Esophagus squamous epithelium (tissue), 5 donors: ENCODE results near the gene STK11. TPM values are rescaled to one million over a fixed set of nuclear protein-coding genes. Genes with fewer than 3 reads are reported as not detected.

ENCODE experiments used
- DNase-seq: peaks from one replicate; lab custom pipeline; 2025; lab: John Stamatoyannopoulos, UW
- H3K27ac ChIP-seq, 4 donors: fragments of 200-600 bp; sonication (generic); one replicate each; pipeline ENCODE4 v1.5.1; 2016 to 2019; ENCODE audit warnings: mild to moderate bottlenecking in 1 of 4
- H3K27me3 ChIP-seq, 4 donors: fragments of 200-600 bp; sonication (generic); 1 replicate in 3 of 4; 2 replicates in 1 of 4; pipeline versions ENCODE4 v1.5.1 to v1.6.0; 2017 to 2021; ENCODE audit warnings: antibody characterized with exemption in 1 of 4
- H3K36me3 ChIP-seq, 3 donors: fragments of 200-600 bp; sonication (generic); one replicate each; pipeline ENCODE4 v1.5.1; 2016 to 2019
- H3K4me1 ChIP-seq, 3 donors: fragments of 200-600 bp; sonication (generic); one replicate each; pipeline ENCODE4 v1.5.1; 2017 to 2019
- H3K4me3 ChIP-seq, 4 donors: fragments of 200-600 bp; sonication (generic); 1 replicate in 3 of 4; 2 replicates in 1 of 4; pipeline ENCODE4 v1.5.1; 2016 to 2019; ENCODE audit warnings: mild to moderate bottlenecking in 2 of 4, moderate library complexity in 1 of 4
- H3K9me3 ChIP-seq, 3 donors: fragments of 200-600 bp; sonication (generic); one replicate each; pipeline ENCODE4 v1.5.1; 2016 to 2019
- CTCF ChIP-seq, 6 experiments: fragments of 450-650 bp in 4 of 6; fragments of 200-600 bp in 2 of 6; sonication (generic) in 2 of 6; IDR thresholded peaks; one replicate each; pipeline ENCODE4 v1.5.1; 2016 to 2019; ENCODE audit warnings: antibody characterized with exemption in 6 of 6, mild to moderate bottlenecking in 4 of 6, moderate library complexity in 4 of 6
- POLR2A ChIP-seq, 4 donors: fragments of 450-650 bp; IDR thresholded peaks; one replicate each; pipeline ENCODE4 v1.6.1; 2017; ENCODE audit warnings: antibody characterized with exemption in 4 of 4, mild to moderate bottlenecking in 4 of 4, moderate library complexity in 3 of 4
- WGBS, 2 donors: methylation state at CpG; one replicate each; pipeline ENCODE4 v1.1.5; 2018; 5-methylcytosine and 5-hydroxymethylcytosine counted together
- intact Hi-C: fragments of 100-400 bp; cut with DNase I; formaldehyde crosslinking; loops from one replicate; pipeline ENCODE4 v1.15.0; 2022
- total RNA-seq, 4 donors: library from RNA; depleted of rRNA; stranded (reverse); fragments of >200 nt; gene quantifications; one replicate each; pipeline ENCODE4 v1.1.0, GENCODE V29; 2016
- donor health status: DM: yes; HTN: yes; CAD: no.

The STK11 gene
- total RNA-seq, 4 donors from 2014 or later: 59.3 to 68.5 (median 61.6) TPM

- peaks cover 0 to 31% (median 0%) of the 10 kb centered on the region in 3 donors for H3K36me3 ChIP-seq
- TF ChIP-seq POLR2A (IDR thresholded peaks at IDR 0.05) (no peak), CTCF (IDR thresholded peaks at IDR 0.05) (peak in 1 of 6 experiments; percentile 13)
- no peaks in the 10 kb centered on the region for H3K9me3 ChIP-seq
- peak overlapping the region; percentile 89 to 100 (median 96) for H3K27ac ChIP-seq
- H3K4me1 ChIP-seq: peaks cover 61 to 88% (median 62%) of the 10 kb centered on the region in 3 donors
- WGBS, 2 donors: 38 to 60% methylated on average over 3 to 4 of the region's 35 CpGs
- no peaks in the 10 kb centered on the region for H3K27me3 ChIP-seq
- peak overlapping the region; percentile 38 to 87 (median 41) for H3K4me3 ChIP-seq
- no peak for DNase-seq
- intact Hi-C loops: loop anchor here (10.0 kb wide), 1 partner anchor 53 kb away; no protein-coding TSS in a partner anchor
These were observed 37.6 kb upstream of the STK11 start for GRCh38 chr19:1167687-1168571.

- H3K36me3 ChIP-seq: peaks cover 0 to 23% (median 0%) of the 10 kb centered on the region in 3 donors
- intact Hi-C loops: loop anchor here (10.0 kb wide), 1 partner anchor 54 kb away; no protein-coding TSS in a partner anchor
- H3K4me1 ChIP-seq: peaks cover 61 to 91% (median 66%) of the 10 kb centered on the region in 3 donors
- no peaks in the 10 kb centered on the region for H3K9me3 ChIP-seq
- DNase-seq: no peak
- no peak for TF ChIP-seq CTCF (IDR thresholded peaks at IDR 0.05)
- peak in 1 of 4 donors; percentile 44 for TF ChIP-seq POLR2A (IDR thresholded peaks at IDR 0.05)
- peak overlapping the region; percentile 38 to 87 (median 41) for H3K4me3 ChIP-seq
- H3K27ac ChIP-seq: peak overlapping the region; percentile 89 to 100 (median 96)
- WGBS, 2 donors: 10 to 60% methylated on average over 3 to 12 of the region's 50 CpGs
- no peaks in the 10 kb centered on the region for H3K27me3 ChIP-seq
These were observed 36.8 kb upstream of the STK11 start for GRCh38 chr19:1168572-1169410.

- peak overlapping the region; percentile 38 to 87 (median 41) for H3K4me3 ChIP-seq
- intact Hi-C loops: loop anchor here (10.0 kb wide), 1 partner anchor 55 kb away; no protein-coding TSS in a partner anchor
- H3K4me1 ChIP-seq: peaks cover 62 to 91% (median 66%) of the 10 kb centered on the region in 3 donors
- no peaks in the 10 kb centered on the region for H3K27me3 ChIP-seq
- TF ChIP-seq CTCF (IDR thresholded peaks at IDR 0.05): no peak
- no peak for TF ChIP-seq POLR2A (IDR thresholded peaks at IDR 0.05)
- 20 to 51% methylated on average over 1 to 3 of the region's 10 CpGs for WGBS, 2 donors
- H3K27ac ChIP-seq: peak overlapping the region; percentile 89 to 100 (median 96)
- no peak for DNase-seq
- peaks cover 0 to 22% (median 0%) of the 10 kb centered on the region in 3 donors for H3K36me3 ChIP-seq
- H3K9me3 ChIP-seq: no peaks in the 10 kb centered on the region
These were observed 36.2 kb upstream of the STK11 start for GRCh38 chr19:1169411-1169791.

- TF ChIP-seq POLR2A (IDR thresholded peaks at IDR 0.05) (no peak), CTCF (IDR thresholded peaks at IDR 0.05) (no peak)
- 49 to 70% methylated on average over 18 to 29 of the region's 52 CpGs for WGBS, 2 donors
- Histone ChIP-seq H3K9me3 (no peaks in the 10 kb centered on the region), H3K36me3 (peaks cover 0 to 22% (median 0%) of the 10 kb centered on the region in 3 donors), H3K4me3 (peak overlapping the region in 3 of 4 donors; percentile 38 to 87 (median 44)), H3K27ac (peak overlapping the region; percentile 89 to 100 (median 96)), H3K4me1 (peaks cover 60 to 88% (median 62%) of the 10 kb centered on the region in 3 donors), H3K27me3 (no peaks in the 10 kb centered on the region)
- no peak for DNase-seq
- intact Hi-C loops: loop anchor here (10.0 kb wide), 1 partner anchor 55 kb away; no protein-coding TSS in a partner anchor
These were observed 35.4 kb upstream of the STK11 start for GRCh38 chr19:1169921-1170885.
